ENCODE data around the gene RBM39. TPM values are rescaled to one million over a fixed set of nuclear protein-coding genes. Genes with fewer than 3 reads are reported as not detected.

RBM39 gene
- total and polyA plus RNA-seq, 10 of the 15 experiments (the other 5 are each of a cell fraction or from before 2014, with no cell fraction given), result 135 to 280 (median 217) TPM

GRCh38 chr20:35710039-35710438, 32.0 kb downstream of the RBM39 start:
- CTCF ChIA-PET, result interaction anchor here (1.4 kb wide), 1 partner anchor 10 kb away, joined by 4 read pairs; the partner anchor contains the start of genes NFS1 and ROMO1
- DNase-seq (ENCODE audit: low read depth, low spot score) (no peak), ATAC-seq (no peak), FAIRE-seq (no peak)
- in situ Hi-C loops (cut with MboI), result no loop called here
- Histone ChIP-seq H3K79me2 (ENCODE audit: control insufficient read depth, insufficient read depth, low read length) (peaks cover 31% of the 10 kb centered on the region), H3K4me1 (ENCODE audit: control insufficient read depth, insufficient read depth, low read length) (peaks cover 16% of the 10 kb centered on the region), H2AFZ (ENCODE audit: control insufficient read depth, low read depth, low read length) (no peak overlapping the region), H3K4me2 (ENCODE audit: control insufficient read depth, insufficient read depth) (no peak overlapping the region), H3K27ac (ENCODE audit: control insufficient read depth, insufficient read depth) (no peak overlapping the region), H4K20me1 (ENCODE audit: control insufficient read depth, insufficient read depth) (peaks cover 15% of the 10 kb centered on the region), H3K36me3 (ENCODE audit: control insufficient read depth in 2 of 2, insufficient read depth in 2 of 2, low read length in 1 of 2) (peaks cover 14 to 52% of the 10 kb centered on the region in 2 experiments), H3K9me3 (replicated peaks; ENCODE audit: control insufficient read depth, insufficient read depth, low read length) (no peaks in the 10 kb centered on the region), H3K4me3 (no peak overlapping the region), H3K27me3 (replicated peaks in 1 of 2; ENCODE audit: control insufficient read depth in 2 of 2, insufficient read depth in 2 of 2, low read length in 1 of 2) (no peaks in the 10 kb centered on the region), H3K9ac (ENCODE audit: control insufficient read depth, insufficient read depth, low read length) (no peak overlapping the region)
- BruUV-seq (replicated peaks), result no TSS peak
- RAD21 ChIA-PET (ENCODE audit: unreplicated experiment), result no interaction called here
- intact Hi-C loops (cut with micrococcal nuclease; ENCODE audit: unreplicated experiment), result no loop called here
- POLR2A ChIA-PET, result interaction anchor here (0.6 to 3.4 kb wide), 2 partner anchors 10 to 271 kb away, joined by 5 to 10 read pairs; partner anchors contain the start of genes NFS1 and ROMO1
- SMC1A ChIA-PET (ENCODE audit: uncharacterized antibody, unreplicated experiment), result interaction anchor here (0.8 to 1.7 kb wide), 6 partner anchors 9 to 174 kb away, joined by 3 to 4 read pairs (median 3); partner anchors contain the start of genes NFS1 and ROMO1
- no peak for TF ChIP-seq CBFB (IDR thresholded peaks at IDR 0.05; ENCODE audit: low read depth)

- Histone ChIP-seq H3K27me3 (replicated peaks in 1 of 2; ENCODE audit: control insufficient read depth in 2 of 2, insufficient read depth in 2 of 2, low read length in 1 of 2) (no peaks in the 10 kb centered on the region), H3K36me3 (ENCODE audit: control insufficient read depth in 2 of 2, insufficient read depth in 2 of 2, low read length in 1 of 2) (peaks cover 14 to 51% of the 10 kb centered on the region in 2 experiments), H3K9me3 (replicated peaks; ENCODE audit: control insufficient read depth, insufficient read depth, low read length) (no peaks in the 10 kb centered on the region), H3K9ac (ENCODE audit: control insufficient read depth, insufficient read depth, low read length) (no peak overlapping the region), H3K27ac (ENCODE audit: control insufficient read depth, insufficient read depth) (no peak overlapping the region), H2AFZ (ENCODE audit: control insufficient read depth, low read depth, low read length) (no peak overlapping the region), H4K20me1 (ENCODE audit: control insufficient read depth, insufficient read depth) (peaks cover 13% of the 10 kb centered on the region), H3K4me3 (no peak overlapping the region), H3K4me2 (ENCODE audit: control insufficient read depth, insufficient read depth) (no peak overlapping the region), H3K4me1 (ENCODE audit: control insufficient read depth, insufficient read depth, low read length) (peaks cover 13% of the 10 kb centered on the region), H3K79me2 (ENCODE audit: control insufficient read depth, insufficient read depth, low read length) (peaks cover 27% of the 10 kb centered on the region)
- TF ChIP-seq POLR2AphosphoS5 (IDR thresholded peaks at IDR 0.05; ENCODE audit: low read length) (peak; percentile 81), HDAC6 (IDR thresholded peaks at IDR 0.05; ENCODE audit: unreplicated experiment) (no peak)
- ChIA-PET POLR2A (interaction anchor here (0.6 kb wide), 1 partner anchor 63 kb away, joined by 7 read pairs; no protein-coding TSS in a partner anchor), SMC1A (ENCODE audit: uncharacterized antibody, unreplicated experiment) (interaction anchor here (0.8 to 1.1 kb wide), 3 partner anchors 10 to 22 kb away, joined by 3 to 4 read pairs (median 3); partner anchors contain the start of genes NFS1 and ROMO1), RAD21 (ENCODE audit: unreplicated experiment) (interaction anchor here (1.1 kb wide), 1 partner anchor 33 kb away, joined by 3 read pairs; the partner anchor contains the start of gene RBM39), CTCF (interaction anchor here (1.4 kb wide), 1 partner anchor 10 kb away, joined by 4 read pairs; the partner anchor contains the start of genes NFS1 and ROMO1)
- WGBS (ENCODE audit: insufficient coverage, insufficient replicate concordance, low lambda C conversion rate, missing lambda C conversion rate), result 96% methylated on average over 1 of the region's 1 CpG
- no peak for FAIRE-seq
- ATAC-seq, result peak; percentile 5; the same call in 1 of the 3 replicates
- in situ Hi-C loops (cut with MboI), result no loop called here
- intact Hi-C loops (cut with micrococcal nuclease; ENCODE audit: unreplicated experiment), result no loop called here
- no TSS peak for BruUV-seq (replicated peaks)
- DNase-seq (ENCODE audit: low read depth, low spot score), result no peak
Measured at GRCh38 chr20:35709259-35709658, 32.8 kb downstream of the RBM39 start.

Data from GM12878 (cell line).